GM12873 (cell line): ENCODE data around the gene OCA2.

Source experiments
- TF ChIP-seq, protein P1 (sequence below): IDR thresholded peaks from 2 replicates; pipeline ENCODE4 v1.5.1; 2012; ENCODE audit warnings: low read depth, mild to moderate bottlenecking, moderate library complexity, low read length, control low read depth; ENCODE audit not compliant: insufficient read depth; ENCODE audit errors: missing control alignments

The OCA2 gene

DNA sequence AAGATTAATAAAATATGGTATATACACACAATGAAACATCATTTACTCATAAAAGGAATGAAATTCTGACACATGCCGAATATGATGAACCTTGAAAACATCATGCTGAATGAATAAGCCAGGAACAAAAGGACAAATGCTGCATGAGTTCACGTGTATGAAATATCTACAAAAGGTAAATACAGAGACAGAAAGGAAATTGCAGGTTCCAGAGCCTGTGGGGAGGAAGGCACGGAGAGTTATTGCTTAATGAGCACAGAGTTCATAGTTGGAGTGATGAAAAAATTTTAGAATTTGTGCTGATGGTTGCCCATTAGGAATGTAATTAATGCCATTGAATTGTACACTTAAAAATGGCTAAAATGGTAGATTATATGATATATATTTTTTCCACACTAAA is 49.5 kb downstream of the OCA2 start:
- TF ChIP-seq, protein P1, sequence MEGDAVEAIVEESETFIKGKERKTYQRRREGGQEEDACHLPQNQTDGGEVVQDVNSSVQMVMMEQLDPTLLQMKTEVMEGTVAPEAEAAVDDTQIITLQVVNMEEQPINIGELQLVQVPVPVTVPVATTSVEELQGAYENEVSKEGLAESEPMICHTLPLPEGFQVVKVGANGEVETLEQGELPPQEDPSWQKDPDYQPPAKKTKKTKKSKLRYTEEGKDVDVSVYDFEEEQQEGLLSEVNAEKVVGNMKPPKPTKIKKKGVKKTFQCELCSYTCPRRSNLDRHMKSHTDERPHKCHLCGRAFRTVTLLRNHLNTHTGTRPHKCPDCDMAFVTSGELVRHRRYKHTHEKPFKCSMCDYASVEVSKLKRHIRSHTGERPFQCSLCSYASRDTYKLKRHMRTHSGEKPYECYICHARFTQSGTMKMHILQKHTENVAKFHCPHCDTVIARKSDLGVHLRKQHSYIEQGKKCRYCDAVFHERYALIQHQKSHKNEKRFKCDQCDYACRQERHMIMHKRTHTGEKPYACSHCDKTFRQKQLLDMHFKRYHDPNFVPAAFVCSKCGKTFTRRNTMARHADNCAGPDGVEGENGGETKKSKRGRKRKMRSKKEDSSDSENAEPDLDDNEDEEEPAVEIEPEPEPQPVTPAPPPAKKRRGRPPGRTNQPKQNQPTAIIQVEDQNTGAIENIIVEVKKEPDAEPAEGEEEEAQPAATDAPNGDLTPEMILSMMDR = no peak

DNA sequence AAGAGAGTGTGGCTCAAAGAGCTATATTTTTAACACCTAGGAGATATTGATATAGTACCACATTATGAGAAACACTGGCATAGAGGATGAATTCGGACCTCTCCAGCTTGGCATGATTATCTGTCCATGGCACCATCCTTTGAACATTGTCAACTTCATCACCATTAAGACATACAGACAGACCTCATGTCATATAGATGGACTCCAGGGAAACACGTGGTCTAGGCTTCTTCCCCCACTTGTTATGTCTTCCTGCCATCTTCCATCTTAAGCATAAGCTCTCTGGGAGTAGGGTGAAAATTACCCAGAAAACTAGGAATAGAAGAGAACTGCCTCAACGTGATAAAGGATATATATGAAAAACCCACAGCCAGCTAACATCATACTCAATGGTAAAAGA is 51.8 kb downstream of the OCA2 start:
- TF ChIP-seq, protein P1 = no peak

DNA sequence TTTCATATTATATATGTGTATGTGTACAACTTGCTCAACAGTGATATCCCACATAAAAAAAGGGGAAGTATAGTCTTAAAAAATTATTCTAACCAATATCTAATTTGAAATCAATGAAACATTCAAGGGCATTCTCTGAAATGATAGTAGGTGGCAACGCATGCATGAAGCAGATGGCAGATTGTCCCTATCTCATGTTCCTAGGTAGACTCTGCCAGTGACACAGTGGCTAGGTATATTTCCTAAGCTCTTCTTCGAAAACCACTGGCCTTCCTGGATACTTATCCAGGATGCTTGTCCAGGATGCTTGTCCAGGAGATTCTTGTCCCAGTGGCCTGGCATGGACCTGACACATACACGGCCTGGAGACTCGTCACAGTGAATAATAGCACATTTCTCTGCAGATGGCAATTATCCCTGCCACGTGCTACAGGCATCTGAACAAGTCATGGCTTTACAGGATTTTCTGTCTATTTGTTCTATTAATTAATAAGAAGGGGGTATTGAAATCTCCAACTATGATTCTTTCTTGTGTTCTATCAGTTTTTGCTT is 54.9 kb downstream of the OCA2 start:
- TF ChIP-seq, protein P1 = no peak

DNA sequence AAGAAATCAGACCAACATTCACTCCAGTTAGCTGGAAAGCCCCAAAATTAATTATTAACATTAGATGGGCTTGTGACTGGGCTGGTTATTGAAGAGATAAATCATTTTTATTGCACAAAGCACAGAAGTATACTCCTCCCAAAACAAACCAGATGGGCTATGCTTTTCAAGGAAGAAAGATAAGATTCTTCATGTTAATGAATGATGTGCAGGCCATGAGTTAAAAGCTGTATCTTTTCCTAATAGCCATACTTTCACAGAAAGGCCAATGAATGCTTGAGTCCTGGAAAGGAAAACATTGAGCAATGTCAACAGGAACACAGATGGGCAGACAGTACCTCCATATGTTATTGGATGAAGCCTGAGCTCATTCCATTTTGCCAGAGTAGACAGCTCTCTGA is 55.4 kb downstream of the OCA2 start:
- TF ChIP-seq, protein P1 = no peak

DNA sequence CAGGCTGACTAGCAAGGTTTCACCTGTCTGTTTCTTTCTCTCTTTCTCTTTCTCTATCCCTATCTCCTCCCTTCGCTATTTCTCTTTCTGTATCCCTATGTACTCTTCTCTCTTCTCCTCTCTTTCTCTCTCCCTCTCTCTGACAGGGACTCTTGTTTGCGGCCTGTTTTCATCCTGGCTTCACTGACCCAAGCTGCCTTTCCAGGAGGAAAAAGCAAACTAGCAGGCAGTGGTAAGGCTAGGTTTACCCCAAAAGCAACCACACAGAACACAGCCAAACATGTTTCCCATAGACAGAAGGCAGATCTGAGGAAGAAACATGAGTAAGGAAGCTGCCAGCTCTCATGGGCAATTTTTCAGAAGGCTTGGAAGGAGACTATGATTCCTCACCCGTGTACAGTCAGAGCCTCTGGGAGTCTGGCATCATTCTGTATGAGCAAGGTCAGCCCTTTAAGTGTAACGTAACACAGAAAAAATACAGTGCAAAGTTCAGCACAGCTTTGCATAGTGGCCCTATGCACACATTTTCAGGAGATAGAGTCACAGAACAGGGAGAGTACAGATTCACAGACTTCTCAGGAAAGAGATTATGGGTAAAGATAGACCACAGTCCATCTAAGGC is 61.0 kb downstream of the OCA2 start:
- TF ChIP-seq, protein P1 = no peak

DNA sequence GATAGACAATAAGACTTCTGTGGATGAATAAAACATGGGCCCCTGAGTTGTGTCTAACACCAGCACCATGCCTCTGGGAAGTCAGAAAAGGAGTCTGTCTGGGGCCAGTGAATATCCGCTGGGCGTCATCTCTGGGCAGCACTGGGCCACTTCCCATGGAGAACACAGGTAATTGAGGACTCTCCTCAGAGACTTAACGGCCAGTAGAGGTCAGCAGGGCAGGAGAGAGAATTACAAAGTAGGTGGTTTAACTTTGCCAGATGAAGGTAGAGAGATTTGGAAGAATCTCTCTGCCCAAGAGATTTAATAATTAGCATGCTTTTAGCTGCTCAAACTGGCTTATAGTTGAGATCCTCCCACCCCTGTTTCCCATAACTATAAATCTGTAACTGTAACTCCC is 65.7 kb downstream of the OCA2 start:
- TF ChIP-seq, protein P1 = no peak

DNA sequence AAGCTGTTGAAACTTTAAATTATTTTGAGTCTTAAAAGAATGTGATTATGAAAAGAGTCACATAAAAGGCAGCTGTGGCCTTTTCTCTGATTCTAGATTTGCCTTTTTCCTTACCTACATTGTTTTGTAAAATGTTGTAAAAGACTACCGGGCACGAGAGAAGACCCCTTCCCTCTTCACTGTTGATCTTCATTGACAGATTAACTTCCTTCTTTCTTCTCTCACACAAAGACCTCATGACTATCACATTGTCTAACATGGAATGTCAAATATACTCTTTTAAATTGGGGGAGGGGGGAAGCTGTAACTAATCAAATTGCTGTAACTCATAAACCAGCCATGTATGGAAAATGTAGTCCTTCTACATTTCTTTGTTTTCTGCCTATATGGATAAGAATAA is 68.3 kb downstream of the OCA2 start:
- TF ChIP-seq, protein P1 = no peak
